ENCODE data around the gene CADM2. TPM values are rescaled to one million over a fixed set of nuclear protein-coding genes. Genes with fewer than 3 reads are reported as not detected.

CADM2 gene
- total and polyA plus RNA-seq, 2 donors from 2014 or later, result 0.06 to 0.25 TPM

DNA sequence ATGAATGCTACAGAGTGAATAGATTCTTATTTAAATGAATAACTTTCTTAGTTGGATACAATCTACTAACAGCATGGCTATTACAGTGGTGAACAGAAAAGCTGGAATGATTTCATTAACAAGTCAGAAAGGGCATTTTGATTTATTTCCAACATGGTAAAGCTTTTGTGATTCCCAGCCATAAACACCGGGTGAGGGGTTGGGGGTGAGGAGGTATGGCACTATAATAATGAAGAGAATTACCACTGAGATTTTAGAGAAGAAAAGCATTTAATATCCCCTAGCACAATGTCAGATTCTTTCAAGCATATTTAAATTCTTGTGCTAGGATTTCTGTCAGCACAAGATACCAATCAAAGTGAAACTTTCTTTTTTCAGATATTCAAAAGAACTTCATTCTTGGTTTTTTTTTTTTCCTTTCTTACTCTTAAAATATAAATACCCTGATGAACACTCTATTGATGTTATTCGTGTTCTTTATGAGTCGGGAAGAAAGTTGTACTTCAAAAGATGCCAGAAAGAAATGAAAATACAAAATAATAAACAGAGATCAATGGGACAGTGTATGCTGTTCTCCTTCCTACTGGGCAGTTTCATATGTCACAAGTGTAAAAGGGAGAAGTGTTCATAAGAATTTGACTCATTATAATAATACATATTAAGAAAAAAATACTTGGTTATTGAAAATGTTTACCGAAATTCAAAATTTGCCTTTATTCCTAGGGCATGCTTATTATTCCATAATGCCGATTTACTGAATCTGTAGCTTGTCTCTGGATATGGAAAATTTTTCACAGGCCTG lies 522.8 kb downstream of the CADM2 start:
- TF ChIP-seq, protein P1, sequence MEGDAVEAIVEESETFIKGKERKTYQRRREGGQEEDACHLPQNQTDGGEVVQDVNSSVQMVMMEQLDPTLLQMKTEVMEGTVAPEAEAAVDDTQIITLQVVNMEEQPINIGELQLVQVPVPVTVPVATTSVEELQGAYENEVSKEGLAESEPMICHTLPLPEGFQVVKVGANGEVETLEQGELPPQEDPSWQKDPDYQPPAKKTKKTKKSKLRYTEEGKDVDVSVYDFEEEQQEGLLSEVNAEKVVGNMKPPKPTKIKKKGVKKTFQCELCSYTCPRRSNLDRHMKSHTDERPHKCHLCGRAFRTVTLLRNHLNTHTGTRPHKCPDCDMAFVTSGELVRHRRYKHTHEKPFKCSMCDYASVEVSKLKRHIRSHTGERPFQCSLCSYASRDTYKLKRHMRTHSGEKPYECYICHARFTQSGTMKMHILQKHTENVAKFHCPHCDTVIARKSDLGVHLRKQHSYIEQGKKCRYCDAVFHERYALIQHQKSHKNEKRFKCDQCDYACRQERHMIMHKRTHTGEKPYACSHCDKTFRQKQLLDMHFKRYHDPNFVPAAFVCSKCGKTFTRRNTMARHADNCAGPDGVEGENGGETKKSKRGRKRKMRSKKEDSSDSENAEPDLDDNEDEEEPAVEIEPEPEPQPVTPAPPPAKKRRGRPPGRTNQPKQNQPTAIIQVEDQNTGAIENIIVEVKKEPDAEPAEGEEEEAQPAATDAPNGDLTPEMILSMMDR (IDR thresholded peaks at IDR 0.05; ENCODE audit: borderline replicate concordance, extremely low read depth, insufficient read depth), result no peak
- intact Hi-C loops (cut with DNase I), result no loop called here
- DNase-seq (no peak), FAIRE-seq (no peak)
- H3K27ac ChIP-seq (ENCODE audit: low read depth in 2 of 2, low read length in 2 of 2), result no peak overlapping the region
- H3K27me3 ChIP-seq (ENCODE audit: control insufficient read depth, insufficient read depth, low read length), result no peaks in the 10 kb centered on the region
- H3K9ac ChIP-seq (ENCODE audit: low read length in 3 of 3), result no peak overlapping the region
- no peaks in the 10 kb centered on the region for H3K4me1 ChIP-seq (ENCODE audit: control insufficient read depth in 2 of 3, insufficient read depth in 2 of 3, low read depth in 1 of 3, low read length in 3 of 3)
- H3K9me3 ChIP-seq (ENCODE audit: control insufficient read depth in 2 of 3, insufficient read depth in 1 of 3, low read length in 3 of 3), result no peaks in the 10 kb centered on the region
- H3K4me3 ChIP-seq (ENCODE audit: low read length in 3 of 3), result no peak overlapping the region
- no peaks in the 10 kb centered on the region for H3K36me3 ChIP-seq (ENCODE audit: control insufficient read depth in 2 of 3, insufficient read depth in 3 of 3, low read length in 3 of 3)

- no peak for DNase-seq
- H3K4me1 ChIP-seq (ENCODE audit: control insufficient read depth in 2 of 3, insufficient read depth in 2 of 3, low read depth in 1 of 3, low read length in 3 of 3), result no peaks in the 10 kb centered on the region
- no peaks in the 10 kb centered on the region for H3K9me3 ChIP-seq (ENCODE audit: control insufficient read depth in 2 of 3, insufficient read depth in 1 of 3, low read length in 3 of 3)
- H3K9ac ChIP-seq (ENCODE audit: low read length in 3 of 3), result no peak overlapping the region
- no peaks in the 10 kb centered on the region for H3K36me3 ChIP-seq (ENCODE audit: control insufficient read depth in 2 of 3, insufficient read depth in 3 of 3, low read length in 3 of 3)
- no peak for FAIRE-seq
- H3K4me3 ChIP-seq (ENCODE audit: low read length in 3 of 3), result no peak overlapping the region
- no peaks in the 10 kb centered on the region for H3K27me3 ChIP-seq (ENCODE audit: control insufficient read depth, insufficient read depth, low read length)
- intact Hi-C loops (cut with DNase I), result no loop called here
- H3K27ac ChIP-seq (ENCODE audit: low read depth in 2 of 2, low read length in 2 of 2), result no peak overlapping the region
- TF ChIP-seq, protein P1 (IDR thresholded peaks at IDR 0.05; ENCODE audit: borderline replicate concordance, extremely low read depth, insufficient read depth), result no peak
Measured at GRCh38 chr3:85482213-85482490, 523.4 kb downstream of the CADM2 start.

DNA sequence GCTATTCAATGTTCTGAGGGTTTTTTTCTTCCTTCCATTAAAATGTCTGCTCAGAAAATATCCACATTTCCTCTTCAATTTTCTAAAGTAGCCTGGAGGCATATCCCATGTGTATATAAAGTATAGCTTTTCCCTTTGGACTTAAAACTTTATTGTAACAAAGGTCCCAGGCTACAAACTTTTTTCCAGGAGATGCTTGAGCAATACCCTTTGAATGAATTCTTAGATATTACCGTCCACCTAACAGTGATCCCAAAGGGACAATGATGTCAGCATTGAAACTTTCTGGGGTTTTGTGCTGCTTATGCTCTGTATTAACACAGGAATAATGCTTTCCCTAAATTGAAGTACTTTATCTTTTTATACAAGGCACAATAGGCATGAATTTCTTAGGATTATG lies 525.2 kb downstream of the CADM2 start:
- H3K9ac ChIP-seq (ENCODE audit: low read length in 3 of 3), result no peak overlapping the region
- no peaks in the 10 kb centered on the region for H3K9me3 ChIP-seq (ENCODE audit: control insufficient read depth in 2 of 3, insufficient read depth in 1 of 3, low read length in 3 of 3)
- DNase-seq (no peak), FAIRE-seq (no peak)
- H3K27ac ChIP-seq (ENCODE audit: low read depth in 2 of 2, low read length in 2 of 2), result no peak overlapping the region
- no peaks in the 10 kb centered on the region for H3K36me3 ChIP-seq (ENCODE audit: control insufficient read depth in 2 of 3, insufficient read depth in 3 of 3, low read length in 3 of 3)
- H3K4me3 ChIP-seq (ENCODE audit: low read length in 3 of 3), result no peak overlapping the region
- intact Hi-C loops (cut with DNase I), result no loop called here
- H3K27me3 ChIP-seq (ENCODE audit: control insufficient read depth, insufficient read depth, low read length), result no peaks in the 10 kb centered on the region
- no peaks in the 10 kb centered on the region for H3K4me1 ChIP-seq (ENCODE audit: control insufficient read depth in 2 of 3, insufficient read depth in 2 of 3, low read depth in 1 of 3, low read length in 3 of 3)
- TF ChIP-seq, protein P1 (IDR thresholded peaks at IDR 0.05; ENCODE audit: borderline replicate concordance, extremely low read depth, insufficient read depth), result no peak

DNA sequence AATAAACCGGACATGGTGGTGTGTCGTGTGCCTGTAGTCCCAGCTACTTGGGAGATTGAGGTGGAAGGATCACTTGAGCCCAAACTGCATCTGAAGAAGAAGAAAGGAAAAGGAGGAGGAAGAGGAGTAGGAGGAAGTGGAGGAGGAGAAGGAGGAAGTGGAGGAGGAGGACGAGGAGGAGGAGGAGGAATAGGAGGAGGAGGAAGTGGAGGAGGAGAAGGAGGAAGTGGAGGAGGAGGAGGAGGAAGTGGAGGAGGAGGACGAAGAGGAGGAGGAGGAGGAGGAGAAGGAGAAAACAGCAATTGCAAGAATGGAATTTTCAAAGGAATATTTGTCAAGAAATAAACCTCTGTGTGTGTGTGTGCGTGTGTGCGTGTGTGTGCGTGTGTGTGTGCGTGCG lies 528.6 kb downstream of the CADM2 start:
- H3K4me1 ChIP-seq (ENCODE audit: control insufficient read depth in 2 of 3, insufficient read depth in 2 of 3, low read depth in 1 of 3, low read length in 3 of 3), result no peaks in the 10 kb centered on the region
- H3K9ac ChIP-seq (ENCODE audit: low read length in 3 of 3), result no peak overlapping the region
- H3K4me3 ChIP-seq (ENCODE audit: low read length in 3 of 3), result no peak overlapping the region
- no peak overlapping the region for H3K27ac ChIP-seq (ENCODE audit: low read depth in 2 of 2, low read length in 2 of 2)
- H3K27me3 ChIP-seq (ENCODE audit: control insufficient read depth, insufficient read depth, low read length), result no peaks in the 10 kb centered on the region
- H3K36me3 ChIP-seq (ENCODE audit: control insufficient read depth in 2 of 3, insufficient read depth in 3 of 3, low read length in 3 of 3), result no peaks in the 10 kb centered on the region
- intact Hi-C loops (cut with DNase I), result no loop called here
- no peak for DNase-seq
- no peak for FAIRE-seq
- H3K9me3 ChIP-seq (ENCODE audit: control insufficient read depth in 2 of 3, insufficient read depth in 1 of 3, low read length in 3 of 3), result no peaks in the 10 kb centered on the region
- TF ChIP-seq, protein P1 (IDR thresholded peaks at IDR 0.05; ENCODE audit: borderline replicate concordance, extremely low read depth, insufficient read depth), result no peak

Data from kidney (tissue), 14 donors.